ENCODE measurements around the gene LENG9.
"Not testable (repeated sequence)": the region's sequence is repeated elsewhere in the genome, so short reads cannot be mapped to it uniquely, and the experiment has no call there.

LENG9 gene

DNA sequence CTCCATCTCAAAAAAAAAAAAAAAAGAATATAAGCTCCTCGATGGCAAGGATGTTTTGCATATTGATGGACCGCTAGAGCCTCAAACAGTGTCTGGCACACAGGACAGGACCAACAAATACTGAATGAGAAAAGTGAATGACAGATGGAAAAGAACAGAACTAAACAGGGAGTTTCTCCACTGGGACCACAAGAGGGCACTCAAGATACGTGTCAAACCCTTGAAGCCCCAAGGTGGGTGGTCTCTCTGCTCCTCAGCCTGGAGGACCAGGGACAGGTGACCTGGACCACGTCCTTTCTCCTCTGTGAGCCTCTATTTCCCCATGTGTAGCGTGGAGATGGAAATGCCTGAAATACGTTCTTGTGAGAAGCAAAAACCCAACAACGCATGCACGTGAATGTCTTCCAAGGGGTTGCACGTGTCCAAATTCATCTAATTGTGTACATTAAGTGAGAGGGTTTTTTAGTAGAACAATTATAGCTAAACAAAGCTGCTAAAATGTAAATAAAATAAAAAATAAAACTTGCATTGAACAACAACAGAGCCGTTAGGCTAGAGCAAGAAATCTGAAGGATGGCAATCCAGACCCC lies 15.2 kb upstream of the LENG9 start:
- no peak for DNase-seq (ENCODE audit: low read depth in 2 of 2)

DNA sequence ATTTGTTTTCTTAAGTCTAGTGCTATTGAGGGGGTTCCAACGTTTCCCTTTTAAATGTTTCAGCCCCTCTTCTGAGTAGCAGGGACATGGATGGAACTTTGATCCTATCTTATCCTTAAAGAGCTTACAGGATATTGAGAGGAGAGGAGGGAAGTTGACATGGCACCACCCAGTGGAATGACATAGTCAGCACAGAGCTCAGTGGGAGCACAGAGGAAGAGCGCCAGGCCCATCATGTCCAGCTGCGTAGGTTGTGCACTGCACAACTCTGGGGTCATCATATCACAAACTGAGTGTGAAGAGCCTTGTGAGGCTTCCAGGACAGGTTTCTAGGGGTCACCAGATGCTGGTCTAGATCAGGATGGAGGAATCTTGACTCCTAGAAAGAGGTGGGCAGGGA lies 14.1 kb upstream of the LENG9 start:
- DNase-seq (ENCODE audit: low read depth in 2 of 2) = no peak

DNA sequence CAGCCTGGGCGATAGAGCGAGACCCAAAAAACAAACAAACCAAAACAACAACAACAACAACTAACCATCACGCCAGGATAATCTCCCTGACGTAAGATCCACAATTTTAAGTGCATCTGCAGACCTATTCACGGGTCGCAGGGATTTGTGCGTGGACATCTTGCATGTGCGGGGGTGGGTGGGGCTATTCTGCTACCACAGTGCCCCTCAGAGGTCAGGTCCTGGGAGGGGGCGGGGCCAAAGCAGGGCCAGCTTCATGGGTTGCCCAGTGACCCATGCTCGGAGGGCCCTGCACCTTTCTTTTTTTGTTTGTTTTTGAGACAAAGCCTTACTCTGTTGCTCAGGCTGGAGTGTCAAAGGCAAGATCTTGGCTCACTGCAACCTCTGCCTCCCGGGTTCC lies 12.1 kb upstream of the LENG9 start:
- DNase-seq (ENCODE audit: low read depth in 2 of 2) = no peak

DNA sequence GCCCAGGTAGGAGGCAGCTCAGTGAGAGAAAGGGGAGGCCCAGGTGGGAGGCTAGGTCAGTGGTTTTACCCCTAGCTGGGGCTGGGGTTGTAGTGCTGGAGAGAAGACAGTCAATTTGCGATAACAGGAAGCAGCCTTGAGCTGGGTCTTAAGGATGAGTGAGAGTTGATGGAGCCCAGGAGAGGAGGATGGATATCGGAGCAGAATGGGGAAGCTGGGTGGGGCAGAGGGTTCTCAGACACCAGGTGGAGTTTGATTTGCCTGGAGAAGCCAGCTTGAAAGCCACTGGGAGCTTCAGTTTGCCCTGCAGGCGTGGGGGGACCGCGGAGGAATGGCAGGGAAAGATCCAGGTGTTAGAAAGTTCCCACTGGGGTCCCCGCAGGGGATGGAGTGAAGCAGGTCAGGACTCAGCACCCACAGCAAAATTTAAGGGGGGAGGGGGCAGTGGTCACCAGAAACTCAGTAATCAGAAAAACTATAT lies 10.4 kb upstream of the LENG9 start:
- DNase-seq (ENCODE audit: low read depth in 2 of 2) = no peak

DNA sequence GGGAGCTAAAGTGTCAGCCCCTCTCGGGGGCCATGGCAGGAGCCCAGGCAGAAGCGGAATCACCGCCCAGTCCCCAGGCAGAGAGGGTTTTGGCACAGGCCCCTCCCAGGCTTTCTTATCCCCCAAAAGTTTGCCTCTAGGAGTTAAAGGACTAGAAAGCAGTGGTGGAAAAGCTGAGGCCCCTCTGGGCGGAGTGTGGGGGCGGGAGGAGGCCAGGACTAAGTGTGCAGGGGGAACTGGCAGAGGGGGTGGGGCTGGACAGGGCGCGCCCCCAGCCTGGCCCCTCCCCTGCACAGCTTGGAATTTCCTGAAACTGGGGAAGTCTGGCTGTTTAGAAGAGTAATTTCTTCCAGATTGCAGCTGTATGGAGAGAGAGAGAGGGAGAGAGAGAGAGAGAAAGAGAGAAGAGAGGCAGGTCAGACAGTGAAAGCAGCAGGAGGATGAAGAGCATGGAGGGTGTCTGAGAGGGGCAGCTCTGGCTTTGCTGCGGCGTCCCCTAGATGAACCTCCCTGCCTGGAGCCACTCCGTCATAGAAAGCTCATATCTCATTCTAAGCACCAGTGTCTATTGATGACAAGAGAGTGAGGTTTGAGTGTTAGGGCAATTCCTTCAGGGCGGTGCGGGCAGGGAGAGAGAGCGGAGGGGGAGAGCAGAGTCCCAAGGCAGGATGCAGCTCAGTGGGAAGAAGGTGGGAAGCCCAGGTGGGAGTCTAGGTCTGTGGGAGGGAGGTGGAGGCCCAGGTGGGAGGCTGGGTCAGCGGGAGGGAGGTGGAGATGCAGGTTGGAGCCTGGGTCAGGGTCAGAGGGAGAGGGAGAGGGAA lies 9.7 kb upstream of the LENG9 start, which contains the start of gene CDC42EP5:
CDC42EP5 (minus strand) TSS at position 226 of the 821 bp plus-strand sequence. CDS start 7,749 bp downstream, outside the sequence.
- peak; percentile 87 to 88 for DNase-seq (ENCODE audit: low read depth in 2 of 2)

DNA sequence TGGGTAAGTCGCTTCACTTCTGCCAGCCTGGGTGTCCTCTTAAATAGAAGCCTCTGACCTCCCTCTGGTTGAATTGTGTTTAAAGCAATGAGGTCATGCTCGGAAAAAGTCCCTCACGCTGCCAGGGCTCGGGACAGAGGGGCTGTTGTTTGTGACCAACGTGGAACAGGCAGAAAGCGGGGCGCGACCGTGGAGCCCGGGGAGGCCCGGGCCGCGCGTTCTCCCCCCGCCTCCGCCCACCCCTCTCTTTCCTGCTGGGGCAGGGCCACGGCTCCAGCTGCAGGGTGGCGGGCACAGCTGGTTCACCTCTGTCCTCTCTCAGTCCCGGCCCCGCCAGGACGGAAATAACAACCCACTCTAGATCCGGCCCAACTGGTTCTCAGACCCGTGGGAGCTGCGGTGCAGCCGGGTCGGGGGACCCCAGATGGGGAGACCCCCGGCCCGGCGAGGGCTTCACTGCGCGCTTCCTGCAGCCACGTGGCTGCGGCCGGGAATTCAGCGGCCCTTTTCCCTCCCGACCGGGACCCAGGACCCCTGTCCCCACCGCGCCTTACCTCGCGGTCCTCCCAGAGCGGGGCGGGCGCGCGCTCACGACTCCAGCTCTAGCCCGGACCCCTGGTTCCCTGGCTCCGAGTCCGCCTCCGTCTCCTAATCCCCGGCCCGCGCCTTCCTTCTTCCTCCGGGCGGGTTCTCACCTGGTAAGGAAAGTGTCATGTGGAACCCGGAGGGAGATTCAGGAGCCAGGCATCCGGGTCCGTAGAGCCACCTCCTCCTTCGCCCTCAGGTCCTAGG lies 7.6 kb upstream of the LENG9 start:
- DNase-seq (ENCODE audit: low read depth in 2 of 2) = no peak

DNA sequence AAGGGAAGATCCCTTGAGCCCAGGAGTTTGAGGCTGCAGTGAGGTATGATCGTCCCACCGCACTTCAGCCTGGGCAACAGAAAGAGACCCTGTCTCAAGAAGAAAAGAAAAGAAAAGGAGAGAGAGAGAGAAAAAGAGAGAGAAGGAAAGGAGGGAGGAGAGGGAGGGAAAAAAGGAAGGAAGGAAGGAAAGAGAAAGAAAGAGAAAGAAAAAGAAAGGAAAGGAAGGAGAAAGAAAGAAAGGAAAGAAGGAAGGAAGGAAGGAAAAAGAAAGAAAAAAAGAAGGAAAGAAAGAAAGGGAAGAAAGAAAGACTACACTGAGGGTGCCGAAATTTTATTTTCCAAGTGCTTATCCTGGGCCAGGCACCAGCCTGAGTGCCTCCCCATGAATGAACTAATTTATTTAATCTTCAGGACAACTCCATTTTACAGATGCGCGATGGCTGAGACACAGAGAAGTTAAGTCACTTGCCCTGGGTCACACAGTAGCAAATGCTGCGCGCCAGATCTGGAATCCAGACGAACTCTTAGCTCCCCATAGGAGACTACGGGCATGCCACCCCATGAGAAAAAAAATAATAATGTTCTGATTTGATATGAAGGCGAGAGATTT lies 6.8 kb upstream of the LENG9 start:
- no peak for DNase-seq (ENCODE audit: low read depth in 2 of 2)

DNA sequence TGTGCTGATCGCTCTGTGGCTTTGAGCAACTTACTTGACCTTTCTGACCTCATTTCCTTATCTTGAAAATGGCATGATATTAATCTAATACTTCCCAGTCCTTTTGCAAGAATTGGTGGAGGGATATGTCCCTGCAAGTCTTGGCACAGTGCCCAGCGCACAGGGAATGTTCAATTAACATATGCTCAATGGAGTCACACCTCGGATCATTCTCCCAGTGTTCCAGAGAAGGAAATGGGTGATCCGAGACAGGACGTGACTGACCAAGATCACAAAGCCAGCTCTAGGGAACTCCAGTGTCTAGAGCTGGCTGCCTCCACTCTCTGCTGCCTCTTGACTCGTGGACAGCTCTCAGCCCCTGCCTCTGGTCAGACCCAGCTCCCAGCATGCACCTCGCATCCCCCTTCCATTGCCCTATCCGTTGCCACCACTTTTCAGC lies 5.9 kb upstream of the LENG9 start:
- DNase-seq (ENCODE audit: low read depth in 2 of 2) = no peak

DNA sequence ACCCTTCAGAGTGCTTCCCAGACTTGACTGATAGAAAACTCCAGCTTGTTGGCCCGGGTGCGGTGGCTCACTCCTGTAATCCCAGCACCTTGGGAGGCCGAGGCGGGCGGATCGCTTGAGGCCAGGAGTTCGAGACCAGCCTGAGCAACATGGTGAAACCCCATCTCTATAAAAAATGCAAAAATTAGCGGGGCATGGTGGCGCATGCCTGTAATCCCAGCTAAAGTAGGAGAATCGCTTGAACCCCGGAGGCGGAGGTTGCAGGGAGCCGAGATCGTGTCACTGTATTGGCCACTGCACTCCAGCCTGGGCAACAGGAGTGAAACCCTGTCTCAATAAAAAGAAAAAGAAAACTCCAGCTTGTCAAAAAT lies 2.5 kb upstream of the LENG9 start:
- not testable (repeated sequence) for DNase-seq (ENCODE audit: low read depth in 2 of 2)

DNA sequence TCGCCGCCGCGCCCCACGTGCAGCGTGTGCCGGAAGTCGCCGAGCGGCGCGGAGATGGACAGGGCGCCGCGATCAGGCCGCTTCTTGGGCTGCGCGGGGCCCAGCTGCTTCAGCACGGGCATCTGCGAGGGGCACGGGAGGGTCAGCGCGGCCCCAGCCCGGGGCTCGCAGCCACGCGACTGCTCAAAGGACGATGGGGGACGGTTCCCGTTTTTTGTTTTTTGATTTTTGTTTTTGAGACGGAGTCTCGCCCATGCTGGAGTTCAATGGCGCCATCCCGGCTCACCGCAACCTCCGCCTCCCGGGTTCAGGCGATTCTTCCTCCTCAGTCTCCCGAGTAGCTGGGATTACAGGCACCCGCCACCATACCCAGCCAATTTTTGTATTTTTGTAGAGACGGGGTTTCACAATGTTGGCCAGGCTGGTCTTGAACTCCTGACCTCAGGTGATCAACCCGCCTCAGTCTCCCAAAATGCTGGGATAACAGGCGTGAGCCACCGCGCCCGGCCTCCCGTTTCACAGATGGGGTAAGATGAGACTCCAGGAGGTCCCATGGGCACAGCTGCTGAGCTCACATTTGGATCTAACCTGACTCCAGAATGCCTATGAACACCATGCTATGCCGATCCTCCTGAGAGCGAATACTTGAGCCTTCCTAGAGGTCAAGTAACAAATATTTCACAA lies 2.0 kb upstream of the LENG9 start:
- no peak for DNase-seq (ENCODE audit: low read depth in 2 of 2)

DNA sequence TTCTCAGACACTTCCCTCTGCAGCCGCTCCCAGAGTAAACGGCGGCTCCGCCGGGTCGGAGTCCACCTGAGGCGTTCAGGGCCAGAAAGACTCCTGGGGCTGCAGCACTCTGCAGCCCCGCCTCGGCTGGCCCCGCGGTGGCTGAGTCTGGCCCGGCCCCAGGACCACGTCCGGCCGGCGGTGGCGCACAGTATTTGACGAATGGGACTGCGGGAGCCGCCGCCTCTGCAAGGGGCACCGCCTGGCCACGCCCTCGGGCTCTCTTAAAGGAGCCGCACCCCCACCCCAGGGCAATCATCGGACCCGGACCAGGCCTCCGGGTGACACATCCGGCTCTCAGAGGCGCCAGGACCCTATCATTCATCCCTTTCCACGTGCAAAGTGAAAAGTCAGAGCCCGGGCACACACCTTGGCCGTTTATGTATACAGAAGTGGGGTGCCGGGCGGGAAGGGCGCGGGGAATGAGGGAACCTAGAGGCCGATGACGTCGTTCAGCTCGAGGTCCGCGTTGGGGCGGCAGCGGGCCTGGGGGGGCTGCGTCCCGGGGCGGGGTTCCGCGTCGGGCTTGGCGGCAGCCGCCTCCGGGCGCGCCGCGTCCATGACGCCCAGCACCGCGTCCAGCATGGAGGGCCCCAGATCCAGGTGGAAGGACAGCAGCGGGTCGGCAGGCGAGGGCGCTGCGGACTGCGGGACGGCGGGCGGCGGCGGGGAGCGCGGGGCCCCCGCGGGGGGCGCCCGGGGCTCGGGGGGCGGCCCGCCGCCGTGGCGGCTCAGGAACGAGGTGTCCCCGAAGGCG lies 1.2 kb upstream of the LENG9 start:
- DNase-seq (ENCODE audit: low read depth in 2 of 2) = peak; percentile 32 to 36

DNA sequence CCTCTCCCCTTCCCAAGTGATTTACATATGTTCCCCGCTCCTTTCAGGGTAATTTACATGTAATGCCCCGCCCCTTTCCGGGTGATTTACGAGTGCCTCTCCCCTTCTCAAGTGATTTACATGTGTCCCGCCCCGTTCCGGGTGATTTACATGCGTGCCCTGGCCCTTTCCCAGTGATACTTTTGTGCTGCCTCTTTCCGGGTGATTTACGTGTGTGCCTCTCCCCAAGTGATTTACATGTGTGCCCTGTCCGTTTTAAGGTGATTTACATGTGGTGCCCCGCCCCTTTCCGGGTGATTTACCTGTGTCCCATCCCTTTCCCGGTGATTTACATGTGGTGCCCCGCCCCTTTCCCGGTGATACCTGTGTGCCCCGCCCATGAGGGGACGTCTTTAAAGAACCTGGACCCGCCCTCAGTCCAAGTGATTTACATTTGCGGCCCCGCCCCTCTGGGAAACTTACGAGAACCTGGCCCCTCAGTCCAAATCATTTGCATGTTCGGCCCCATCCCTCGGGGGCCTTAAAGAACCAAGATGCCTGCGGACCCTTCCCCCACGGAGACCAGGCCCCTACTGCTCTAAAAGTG lies 559 bp upstream of the LENG9 start:
- peak; percentile 29 to 34 for DNase-seq (ENCODE audit: low read depth in 2 of 2)

DNA sequence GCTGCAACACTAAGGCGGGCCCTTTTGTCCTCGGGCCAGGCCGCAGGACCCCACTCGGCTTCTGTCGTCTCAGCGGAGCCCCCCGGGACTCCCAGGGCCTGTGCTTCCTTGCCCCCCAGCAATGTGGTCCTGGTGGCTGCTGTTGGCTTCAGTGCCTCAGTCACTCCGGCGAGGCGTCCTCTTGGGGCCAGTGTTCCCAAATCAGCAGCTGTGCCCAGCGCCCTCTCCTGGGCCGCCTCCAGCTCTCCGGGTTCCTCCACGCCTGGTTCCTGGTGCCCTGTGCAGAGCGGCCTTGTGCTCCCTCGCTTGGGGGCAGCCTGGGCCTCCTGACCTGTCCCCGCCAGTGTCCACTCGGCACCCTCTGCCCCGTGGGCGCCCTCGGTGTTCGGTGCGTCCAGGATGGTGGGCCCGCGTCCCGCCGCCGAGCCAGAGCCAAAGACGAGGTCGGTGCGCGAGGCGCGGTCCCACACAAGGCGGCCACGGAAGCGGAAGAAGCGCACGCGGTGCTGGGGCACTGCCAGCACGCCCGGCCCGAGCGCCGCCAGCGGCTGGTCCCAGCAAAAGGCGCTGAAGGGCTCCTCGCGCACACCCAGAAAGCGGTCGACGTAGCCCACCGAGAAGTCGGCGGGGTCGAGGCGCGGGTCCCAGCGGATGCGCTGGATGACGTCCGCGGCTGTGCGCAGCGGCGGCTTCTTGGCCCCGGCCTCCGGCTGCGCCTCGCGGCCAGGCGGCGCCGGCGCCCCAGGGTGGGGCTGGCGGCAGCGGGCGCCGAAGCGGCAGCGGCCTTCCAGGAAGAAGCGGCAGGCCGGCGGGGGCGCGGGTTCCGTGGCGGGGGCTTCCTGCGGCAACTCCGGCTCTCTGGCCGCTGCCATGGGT lies 685 bp downstream of the LENG9 start:
- peak; percentile 47 for DNase-seq (ENCODE audit: low read depth in 2 of 2)

DNA sequence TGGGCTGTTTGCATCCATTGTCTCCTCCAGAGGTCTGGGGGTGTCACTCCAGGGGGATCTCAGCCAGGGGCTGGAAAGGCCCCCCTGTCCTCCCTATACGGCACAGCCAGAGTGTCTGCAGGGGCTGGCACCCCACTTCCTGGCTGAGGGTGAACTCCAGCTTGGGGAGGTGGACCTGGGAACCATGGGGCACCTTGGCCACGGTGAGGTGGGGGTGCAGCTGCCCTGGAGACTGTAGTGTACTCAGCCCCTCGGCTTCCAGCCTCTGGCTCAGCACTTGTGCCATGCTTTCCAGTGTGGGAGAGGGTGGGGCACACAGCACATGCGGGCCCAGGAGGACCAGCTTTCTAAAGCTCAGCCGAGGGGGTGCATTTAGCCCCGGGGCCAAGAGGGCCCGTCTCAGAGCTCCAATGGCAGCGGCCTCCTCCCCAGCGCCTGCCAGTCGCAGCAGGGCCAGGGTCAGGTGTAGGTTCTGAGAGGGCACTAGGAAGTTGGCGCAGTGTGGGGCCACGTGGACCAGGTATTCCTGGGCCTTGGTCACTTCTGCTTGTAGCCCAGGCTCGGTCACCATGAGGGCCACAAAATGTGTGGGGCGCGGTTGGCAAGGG lies 1.4 kb downstream of the LENG9 start:
- no peak for DNase-seq (ENCODE audit: low read depth in 2 of 2)

DNA sequence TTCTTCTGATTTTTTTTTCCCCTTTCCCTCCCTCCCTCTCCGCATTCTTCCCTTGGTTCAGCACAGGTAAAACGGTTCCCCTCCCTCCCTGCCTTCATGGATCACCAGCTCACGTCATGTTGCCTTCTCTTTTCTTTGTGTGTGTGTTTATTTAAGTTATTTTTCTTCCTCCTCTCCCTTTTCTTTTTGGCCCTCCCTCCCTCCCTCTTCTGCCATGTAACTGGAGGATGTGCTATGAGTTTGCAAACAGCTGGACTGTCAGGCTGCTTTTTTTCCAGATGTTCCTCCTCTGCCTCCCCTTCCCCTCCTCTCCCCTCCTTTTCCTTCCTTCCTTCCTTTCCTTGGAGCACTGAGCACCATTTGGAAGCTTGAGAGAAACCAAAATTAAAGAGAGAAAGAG lies 2.0 kb downstream of the LENG9 start:
- no peak for DNase-seq (ENCODE audit: low read depth in 2 of 2)

DNA sequence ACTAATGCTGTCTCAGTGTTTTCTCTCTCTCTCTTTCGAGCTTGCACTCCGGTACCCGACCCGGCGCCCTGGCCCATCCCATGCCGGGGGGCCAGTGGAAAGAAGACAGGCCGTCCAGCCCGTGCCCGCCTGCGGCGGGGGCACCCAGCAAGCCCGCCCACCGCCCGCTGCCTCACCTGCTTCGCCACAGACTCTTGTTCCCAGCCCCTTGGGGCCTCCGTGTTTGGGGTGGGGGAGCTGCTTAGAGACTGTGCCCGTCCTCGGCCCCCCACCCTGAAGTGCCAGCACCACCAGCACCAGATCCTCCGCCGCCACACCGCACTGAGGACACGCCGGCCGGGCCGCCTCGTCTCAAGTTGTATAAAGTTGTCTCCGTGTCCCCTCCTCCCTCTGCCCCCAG lies 2.4 kb downstream of the LENG9 start:
- DNase-seq (ENCODE audit: low read depth in 2 of 2) = no peak

DNA sequence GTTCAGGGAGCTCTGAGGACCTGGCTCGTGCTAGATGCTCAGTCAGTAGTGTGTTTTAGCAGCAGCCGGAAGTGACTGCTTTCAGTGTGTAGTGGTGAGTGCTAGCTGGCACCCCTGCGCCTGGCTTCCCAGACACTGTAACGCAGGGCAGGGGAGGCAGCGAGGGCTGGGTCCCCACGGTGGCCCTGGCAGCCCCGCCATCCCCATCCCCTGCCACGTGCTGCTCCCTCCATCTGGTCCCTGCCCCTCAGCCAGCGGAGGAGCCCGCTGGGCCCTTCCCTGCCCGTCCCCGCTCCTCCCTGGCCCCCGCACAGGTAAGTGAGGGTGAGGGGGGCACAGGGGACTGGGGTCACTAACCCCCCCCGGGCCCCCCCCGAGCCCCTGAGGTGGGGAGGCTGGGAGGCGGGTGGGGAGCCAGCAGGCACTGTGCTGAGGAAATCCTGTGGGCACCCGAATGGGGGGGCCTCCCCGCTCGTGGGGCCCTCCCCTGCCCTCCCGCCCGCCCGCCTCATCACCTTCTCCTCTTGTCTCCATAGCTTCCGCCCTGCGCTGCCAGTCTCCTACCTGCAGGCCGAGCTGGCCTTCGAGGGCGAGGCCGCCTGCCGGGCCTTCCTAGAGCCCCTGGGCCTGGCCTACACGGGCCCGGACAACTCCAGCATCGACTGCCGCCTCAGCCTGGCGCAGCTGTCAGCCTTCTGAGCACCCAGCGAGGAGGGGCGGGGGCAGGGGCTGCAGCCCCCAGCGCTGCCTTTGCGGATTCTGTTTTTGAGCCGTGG lies 3.2 kb downstream of the LENG9 start:
- DNase-seq (ENCODE audit: low read depth in 2 of 2) = no peak

All from fibroblast of skin of left biceps (primary cell).